ENCODE results near the gene EPG5. TPM values are rescaled to one million over a fixed set of nuclear protein-coding genes. Genes with fewer than 3 reads are reported as not detected.
"Not testable (repeated sequence)": the region's sequence is repeated elsewhere in the genome, so short reads cannot be mapped to it uniquely, and the experiment has no call there.

EPG5 gene
- total RNA-seq: 34.0 TPM

GRCh38 chr18:45967007-45967706 lies at the start of gene EPG5:
Gene EPG5, minus strand, starts transcription at chr18:45967329. Its CDS starts 90 bp downstream, at chr18:45967239.
- DNase-seq: peak; percentile 85

GRCh38 chr18:46013484-46014189 lies 46.5 kb upstream of the EPG5 start:
- no peak for DNase-seq

GRCh38 chr18:46010676-46011075 lies 43.5 kb upstream of the EPG5 start:
- no peak for DNase-seq

- DNase-seq: no peak
Observed at GRCh38 chr18:46010050-46010449, 42.9 kb upstream of the EPG5 start.

GRCh38 chr18:46009125-46009840 lies 42.2 kb upstream of the EPG5 start:
- DNase-seq: no peak

- DNase-seq: no peak
Observed at GRCh38 chr18:46008531-46008930, 41.4 kb upstream of the EPG5 start.

- no peak for DNase-seq
Observed at GRCh38 chr18:46007165-46007564, 40.0 kb upstream of the EPG5 start.

GRCh38 chr18:46002934-46003333 lies 35.8 kb upstream of the EPG5 start:
- DNase-seq: no peak

GRCh38 chr18:46001892-46002291 lies 34.8 kb upstream of the EPG5 start:
- no peak for DNase-seq

GRCh38 chr18:46001074-46001473 lies 33.9 kb upstream of the EPG5 start:
- DNase-seq: no peak

- no peak for DNase-seq
Observed at GRCh38 chr18:45999536-45999935, 32.4 kb upstream of the EPG5 start.

- DNase-seq: no peak
Observed at GRCh38 chr18:45998244-45998643, 31.1 kb upstream of the EPG5 start.

- DNase-seq: no peak
Observed at GRCh38 chr18:45997700-45998151, 30.6 kb upstream of the EPG5 start.

- DNase-seq: no peak
Observed at GRCh38 chr18:45995461-45995860, 28.3 kb upstream of the EPG5 start.

GRCh38 chr18:45993438-45993837 lies 26.3 kb upstream of the EPG5 start:
- DNase-seq: no peak

GRCh38 chr18:45992527-45992926 lies 25.4 kb upstream of the EPG5 start:
- DNase-seq: not testable (repeated sequence)

GRCh38 chr18:45991788-45992187 lies 24.7 kb upstream of the EPG5 start:
- no peak for DNase-seq

GRCh38 chr18:45984546-45985235 lies 17.6 kb upstream of the EPG5 start:
- DNase-seq: no peak

GRCh38 chr18:45981821-45982220 lies 14.7 kb upstream of the EPG5 start:
- no peak for DNase-seq

- DNase-seq: no peak
Observed at GRCh38 chr18:45980229-45980628, 13.1 kb upstream of the EPG5 start.

GRCh38 chr18:45978084-45978483 lies 11.0 kb upstream of the EPG5 start:
- DNase-seq: no peak

- DNase-seq: no peak
Observed at GRCh38 chr18:45976974-45977373, 9.8 kb upstream of the EPG5 start.

GRCh38 chr18:45976566-45976965 lies 9.4 kb upstream of the EPG5 start:
- DNase-seq: no peak
